T-helper 2 cell treated with Interferon-gamma antibody and Interleukin-4, amounts not matched to agents 5 μg/mL and 100 μg/mL, for 36 hours (primary cell): ENCODE data around the gene STARD10.

ENCODE experiments used
- DNase-seq: peaks from one replicate; pipeline ENCODE4 v3.0.0; 2021; ENCODE audit warnings: low spot score
- H3K27ac Mint-ChIP-seq: one replicate; pipeline ENCODE4 v1.8.0; 2021; ENCODE audit warnings: mild to moderate bottlenecking, mixed read lengths
- H3K27me3 Mint-ChIP-seq: one replicate; pipeline ENCODE4 v1.8.0; 2021; ENCODE audit warnings: low read depth, mixed read lengths
- H3K36me3 Mint-ChIP-seq: one replicate; pipeline ENCODE4 v1.8.0; 2021; ENCODE audit warnings: low read depth, mixed read lengths
- H3K4me1 Mint-ChIP-seq: one replicate; pipeline ENCODE4 v1.8.0; 2021; ENCODE audit warnings: low read depth, mixed read lengths
- H3K4me3 Mint-ChIP-seq: one replicate; pipeline ENCODE4 v1.8.0; 2022; ENCODE audit warnings: mild to moderate bottlenecking, moderate library complexity, mixed read lengths
- H3K9me3 Mint-ChIP-seq: one replicate; pipeline ENCODE4 v1.8.0; 2021; ENCODE audit warnings: mixed read lengths

The STARD10 gene

DNA sequence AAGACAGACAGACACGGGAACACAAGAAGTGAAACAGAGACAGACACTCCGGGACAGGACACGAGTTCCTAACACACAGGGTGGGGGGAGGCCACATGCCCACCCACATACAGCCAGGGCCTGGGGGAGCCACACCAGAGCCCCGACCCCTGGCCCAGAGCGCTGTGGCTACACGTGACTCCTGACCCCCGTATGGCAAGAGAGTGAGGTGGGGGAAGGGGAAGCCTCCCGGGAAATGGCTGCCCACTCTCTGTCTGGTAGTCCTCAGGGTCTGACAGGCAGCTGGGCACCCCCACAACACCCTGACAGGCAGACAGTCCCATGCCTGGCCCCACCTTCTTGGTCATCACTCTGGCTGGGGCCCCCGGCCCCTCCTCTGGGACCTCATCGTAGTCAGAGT, 81.0 kb downstream of the STARD10 start:
- H3K27ac Mint-ChIP-seq = no peak overlapping the region
- peaks cover 2% of the 10 kb centered on the region for H3K4me1 Mint-ChIP-seq
- no peak overlapping the region for H3K4me3 Mint-ChIP-seq
- H3K36me3 Mint-ChIP-seq = peaks cover 30% of the 10 kb centered on the region
- H3K27me3 Mint-ChIP-seq = no peaks in the 10 kb centered on the region
- H3K9me3 Mint-ChIP-seq = no peaks in the 10 kb centered on the region
- no peak for DNase-seq

DNA sequence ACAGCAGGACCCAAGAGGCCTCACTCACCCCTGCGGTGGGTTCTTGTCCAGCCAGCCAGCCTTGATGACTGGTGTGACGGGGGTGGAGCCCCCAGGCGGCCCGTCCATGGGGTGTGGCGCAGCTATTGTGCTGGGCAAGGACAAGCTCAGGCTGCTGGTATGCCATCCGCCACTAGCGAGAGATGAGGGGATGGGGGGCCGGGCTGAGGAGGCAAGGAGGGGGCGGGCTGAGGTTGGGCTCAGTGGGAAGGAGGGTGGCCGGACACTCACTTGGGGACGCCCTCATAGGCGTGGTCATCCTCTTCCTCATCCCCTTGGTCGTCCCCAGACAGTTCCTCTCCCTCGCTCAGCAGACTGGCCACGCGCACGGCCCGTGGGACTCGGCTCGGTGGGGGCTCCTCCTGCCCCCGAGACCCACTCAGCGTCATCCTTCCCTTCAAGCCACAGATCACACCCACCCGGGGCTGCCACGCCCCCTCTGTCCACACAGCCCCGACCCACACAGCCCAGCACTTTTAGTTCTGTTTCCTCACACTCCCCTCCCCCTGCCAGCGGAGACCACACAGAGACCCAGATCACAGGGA, 81.6 kb downstream of the STARD10 start:
- no peaks in the 10 kb centered on the region for H3K27me3 Mint-ChIP-seq
- peaks cover 35% of the 10 kb centered on the region for H3K36me3 Mint-ChIP-seq
- no peak overlapping the region for H3K27ac Mint-ChIP-seq
- H3K9me3 Mint-ChIP-seq = no peaks in the 10 kb centered on the region
- no peak for DNase-seq
- peaks cover 2% of the 10 kb centered on the region for H3K4me1 Mint-ChIP-seq
- H3K4me3 Mint-ChIP-seq = no peak overlapping the region

GRCh38 chr11:72711141-72711540, 82.7 kb downstream of the STARD10 start:
- H3K4me1 Mint-ChIP-seq = peaks cover 2% of the 10 kb centered on the region
- no peaks in the 10 kb centered on the region for H3K27me3 Mint-ChIP-seq
- peaks cover 44% of the 10 kb centered on the region for H3K36me3 Mint-ChIP-seq
- DNase-seq = no peak
- no peak overlapping the region for H3K4me3 Mint-ChIP-seq
- no peaks in the 10 kb centered on the region for H3K9me3 Mint-ChIP-seq
- H3K27ac Mint-ChIP-seq = no peak overlapping the region

GRCh38 chr11:72710278-72710677, 83.6 kb downstream of the STARD10 start:
- Mint-ChIP-seq H3K9me3 (no peaks in the 10 kb centered on the region), H3K27me3 (no peaks in the 10 kb centered on the region), H3K36me3 (peaks cover 49% of the 10 kb centered on the region), H3K4me3 (no peak overlapping the region), H3K4me1 (peaks cover 2% of the 10 kb centered on the region), H3K27ac (no peak overlapping the region)
- no peak for DNase-seq

DNA sequence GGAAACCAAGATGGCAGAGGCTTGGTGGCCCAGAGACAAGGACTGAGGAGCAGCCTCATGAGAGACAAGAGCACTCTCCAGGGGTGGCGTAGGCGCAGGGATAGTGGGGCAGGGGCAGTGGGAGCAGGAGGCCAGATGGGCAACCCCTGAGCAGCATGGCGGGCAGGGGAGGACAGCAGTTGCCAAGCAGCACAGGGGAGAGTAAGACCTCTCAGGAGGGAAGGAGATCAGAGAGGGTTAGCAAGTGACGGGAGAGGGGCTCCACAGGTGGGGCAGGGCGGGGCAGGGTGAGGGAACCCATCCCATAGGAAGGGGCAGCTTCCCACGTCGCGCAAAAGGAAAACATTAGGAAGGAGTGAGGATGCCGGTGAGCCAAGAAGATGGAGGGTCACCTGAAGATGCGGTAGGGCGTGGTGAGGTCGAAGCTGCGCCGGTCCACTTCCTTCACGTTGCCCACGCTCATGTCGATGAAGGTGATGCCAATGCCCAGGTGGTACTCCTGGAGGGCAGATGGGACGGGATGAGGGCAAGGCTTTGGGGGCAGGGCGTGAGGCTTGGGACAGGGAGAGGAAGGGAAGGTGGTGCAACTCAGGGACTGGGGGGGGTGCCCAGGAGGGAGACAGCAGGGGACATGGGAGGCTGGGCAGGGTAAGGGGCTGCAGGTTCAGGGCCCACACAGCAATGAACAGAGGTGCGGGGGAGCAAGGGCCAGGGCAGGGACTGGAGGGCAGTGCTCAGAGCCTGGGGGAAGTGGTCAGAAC, 84.2 kb downstream of the STARD10 start:
- Mint-ChIP-seq H3K27ac (no peak overlapping the region), H3K36me3 (peaks cover 53% of the 10 kb centered on the region), H3K4me3 (no peak overlapping the region), H3K9me3 (no peaks in the 10 kb centered on the region), H3K4me1 (no peaks in the 10 kb centered on the region), H3K27me3 (no peaks in the 10 kb centered on the region)
- DNase-seq = no peak

DNA sequence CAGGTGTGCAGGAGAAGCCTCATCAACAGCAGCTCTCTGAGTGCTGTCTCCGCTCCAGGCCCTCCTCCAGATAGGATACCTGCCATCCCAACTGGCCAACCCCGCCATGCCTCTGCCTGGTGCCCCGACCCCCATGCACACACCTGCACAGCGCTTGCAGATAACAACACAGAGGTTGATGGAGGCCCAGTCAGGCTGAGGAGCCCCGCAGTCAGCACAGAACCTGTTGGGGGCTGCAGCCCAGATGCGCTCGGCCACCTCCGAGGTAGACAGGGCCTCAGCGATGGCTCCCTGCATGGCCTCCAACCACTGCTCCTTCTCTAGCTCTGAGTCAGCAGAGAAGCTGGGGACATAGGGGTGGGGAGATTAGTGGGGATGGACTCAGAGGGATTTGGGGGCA, 86.8 kb downstream of the STARD10 start:
- Mint-ChIP-seq H3K4me3 (no peak overlapping the region), H3K27me3 (no peaks in the 10 kb centered on the region), H3K36me3 (peaks cover 48% of the 10 kb centered on the region), H3K9me3 (no peaks in the 10 kb centered on the region), H3K4me1 (no peaks in the 10 kb centered on the region), H3K27ac (no peak overlapping the region)
- no peak for DNase-seq

DNA sequence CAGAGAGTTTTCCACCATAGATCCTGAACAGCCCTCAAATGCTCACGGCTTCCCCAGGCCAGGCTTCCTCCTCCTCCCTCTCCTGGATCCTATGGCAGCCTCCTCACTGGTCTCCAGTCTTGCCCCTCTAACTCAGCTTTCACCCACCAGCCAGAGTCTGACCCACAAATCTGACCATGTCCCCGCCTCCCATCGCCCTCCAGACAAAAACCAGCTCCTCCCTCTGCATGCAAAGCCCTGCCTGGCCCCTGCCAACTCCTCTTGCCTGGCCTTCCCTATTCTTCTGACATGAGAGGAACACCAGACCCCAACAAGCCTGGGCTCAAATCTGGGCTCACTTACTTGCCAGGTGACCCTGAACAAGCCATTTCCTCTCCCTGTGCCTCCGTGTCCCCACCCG, 87.3 kb downstream of the STARD10 start:
- DNase-seq = no peak
- Mint-ChIP-seq H3K27me3 (no peaks in the 10 kb centered on the region), H3K4me3 (no peak overlapping the region), H3K9me3 (no peaks in the 10 kb centered on the region), H3K36me3 (peaks cover 52% of the 10 kb centered on the region), H3K27ac (no peak overlapping the region), H3K4me1 (no peaks in the 10 kb centered on the region)

DNA sequence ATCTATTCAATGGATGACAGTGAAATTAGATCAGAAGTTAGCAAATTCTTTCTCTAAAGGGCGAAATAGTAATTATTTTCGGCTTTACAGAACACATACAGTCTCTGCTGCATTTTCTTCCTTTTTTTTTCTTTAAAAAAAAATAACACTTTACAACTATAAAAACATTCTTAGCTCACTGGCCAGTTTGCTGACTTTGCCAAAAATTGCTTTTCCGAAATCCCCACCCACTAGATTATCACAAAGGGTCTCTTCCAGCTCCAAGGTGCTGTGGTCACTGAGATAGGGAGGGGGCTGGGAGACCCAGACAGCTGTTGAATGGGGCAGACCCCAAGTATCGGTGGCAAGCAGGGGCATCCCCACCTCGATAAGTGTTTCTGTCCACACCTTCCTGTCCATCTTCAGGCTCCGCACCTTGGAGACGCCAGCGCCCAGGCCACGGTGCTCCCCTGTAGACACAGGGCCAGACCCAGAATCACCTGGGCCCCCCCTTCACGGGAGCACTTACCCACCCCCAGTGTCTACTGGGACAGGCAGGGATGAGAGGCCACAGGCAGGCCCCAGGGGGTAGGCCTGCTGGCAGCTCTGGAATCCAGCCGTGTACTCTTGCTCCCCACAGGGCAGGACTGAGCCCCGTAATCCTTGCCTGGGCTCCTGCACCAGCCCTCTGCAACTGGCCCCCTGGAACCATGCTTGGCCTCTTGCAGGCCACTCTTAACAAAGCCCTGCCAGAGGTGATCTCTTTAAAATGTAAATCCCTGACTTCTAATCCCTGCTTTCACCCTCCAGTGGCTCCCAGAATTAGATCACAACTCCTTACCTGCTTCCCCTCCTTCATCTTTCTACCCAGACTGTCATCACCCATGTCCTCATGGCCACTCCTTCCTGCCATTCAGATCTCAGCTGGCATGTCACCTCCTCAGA, 88.1 kb downstream of the STARD10 start:
- Mint-ChIP-seq H3K27me3 (no peaks in the 10 kb centered on the region), H3K9me3 (no peaks in the 10 kb centered on the region), H3K27ac (no peak overlapping the region), H3K36me3 (peaks cover 49% of the 10 kb centered on the region), H3K4me1 (no peaks in the 10 kb centered on the region), H3K4me3 (no peak overlapping the region)
- no peak for DNase-seq

DNA sequence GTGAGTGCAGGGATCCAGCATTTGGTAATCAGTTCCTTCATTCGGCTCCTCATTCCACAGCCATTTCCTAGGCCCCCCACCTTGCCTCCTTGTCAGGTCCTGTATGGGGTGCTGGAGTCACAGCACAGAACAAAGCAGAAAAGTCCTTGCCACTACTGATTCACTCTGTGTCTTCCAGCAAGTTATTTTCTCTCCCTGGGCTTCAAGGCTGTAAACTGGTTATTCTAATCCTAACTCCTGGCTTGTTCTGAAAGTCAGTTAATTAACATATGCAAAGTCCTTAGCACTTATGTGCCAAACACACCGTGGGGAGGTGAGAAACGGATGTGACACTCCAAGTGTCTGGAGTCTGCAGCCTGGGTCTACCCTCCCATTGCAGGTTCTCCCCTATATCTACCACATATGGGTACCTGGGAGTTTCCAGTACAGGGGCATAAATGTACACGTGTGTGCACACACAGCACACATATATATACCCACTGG, 89.0 kb downstream of the STARD10 start:
- Mint-ChIP-seq H3K9me3 (no peaks in the 10 kb centered on the region), H3K4me1 (no peaks in the 10 kb centered on the region), H3K4me3 (no peak overlapping the region), H3K27ac (no peak overlapping the region), H3K36me3 (peaks cover 51% of the 10 kb centered on the region), H3K27me3 (no peaks in the 10 kb centered on the region)
- DNase-seq = no peak
